ENCODE results near the gene CLIP1. TPM values are rescaled to one million over a fixed set of nuclear protein-coding genes. Genes with fewer than 3 reads are reported as not detected.

The CLIP1 gene
- total and polyA plus RNA-seq, 7 donors, result 16.8 to 257 (median 159) TPM

- WGBS, 2 donors, result 96 to 98% methylated on average over 5 of the region's 5 CpGs
- intact Hi-C loops (cut with DNase I), result no loop called here
- no peaks in the 10 kb centered on the region for H3K36me3 ChIP-seq
- no peaks in the 10 kb centered on the region for H3K9me3 ChIP-seq
- TF ChIP-seq POLR2A (IDR thresholded peaks at IDR 0.05) (no peak), CTCF (IDR thresholded peaks at IDR 0.05) (no peak), POLR2AphosphoS5 (IDR thresholded peaks at IDR 0.05) (no peak), EP300 (IDR thresholded peaks at IDR 0.05) (no peak)
- no peak overlapping the region for H3K4me3 ChIP-seq
- no peak for DNase-seq
- H3K27ac ChIP-seq, result peak overlapping the region in 3 of 4 donors; percentile 85 to 99 (median 89)
- no peaks in the 10 kb centered on the region for H3K27me3 ChIP-seq
- H3K4me1 ChIP-seq, result peaks cover 0 to 72% (median 57%) of the 10 kb centered on the region in 4 donors
Measured at GRCh38 chr12:122392411-122392810, 30.1 kb downstream of the CLIP1 start.

- H3K9me3 ChIP-seq, result no peaks in the 10 kb centered on the region
- no peak overlapping the region for H3K4me3 ChIP-seq
- peak overlapping the region in 2 of 4 donors; percentile 90 to 93 for H3K27ac ChIP-seq
- intact Hi-C loops (cut with DNase I), result no loop called here
- 94 to 95% methylated on average over 7 of the region's 7 CpGs for WGBS, 2 donors
- DNase-seq, result no peak
- no peaks in the 10 kb centered on the region for H3K27me3 ChIP-seq
- H3K36me3 ChIP-seq, result no peaks in the 10 kb centered on the region
- peaks cover 0 to 82% (median 65%) of the 10 kb centered on the region in 4 donors for H3K4me1 ChIP-seq
- TF ChIP-seq EP300 (IDR thresholded peaks at IDR 0.05), result no peak
- TF ChIP-seq POLR2AphosphoS5 (IDR thresholded peaks at IDR 0.05), result peak in 3 of 4 donors; percentile 37 to 52 (median 47)
Measured at GRCh38 chr12:122389677-122390076, 32.8 kb downstream of the CLIP1 start.

- H3K9me3 ChIP-seq, result no peaks in the 10 kb centered on the region
- 87 to 92% methylated on average over 6 of the region's 6 CpGs for WGBS, 2 donors
Measured at GRCh38 chr12:122387887-122388286, 34.6 kb downstream of the CLIP1 start.

GRCh38 chr12:122385171-122386016, 37.1 kb downstream of the CLIP1 start:
- Histone ChIP-seq H3K4me3 (no peak overlapping the region), H3K9me3 (no peaks in the 10 kb centered on the region), H3K36me3 (peaks cover 0 to 2% (median 0%) of the 10 kb centered on the region in 4 donors), H3K4me1 (peaks cover 0 to 87% (median 74%) of the 10 kb centered on the region in 4 donors), H3K27ac (peak overlapping the region; percentile 51 to 93 (median 88)), H3K27me3 (no peaks in the 10 kb centered on the region)
- no peak for TF ChIP-seq POLR2AphosphoS5 (IDR thresholded peaks at IDR 0.05)
- TF ChIP-seq EP300 (IDR thresholded peaks at IDR 0.05), result no peak
- TF ChIP-seq CTCF (IDR thresholded peaks at IDR 0.05), result no peak
- TF ChIP-seq POLR2A (IDR thresholded peaks at IDR 0.05), result no peak
- intact Hi-C loops (cut with DNase I), result no loop called here
- WGBS, 2 donors, result 96% methylated on average over 13 of the region's 13 CpGs
- DNase-seq, result no peak

More at GRCh38 chr12:122387887-122388286, 34.6 kb downstream of the CLIP1 start:
- H3K27ac ChIP-seq, result peak overlapping the region in 3 of 4 donors; percentile 26 to 93 (median 90)
- no peaks in the 10 kb centered on the region for H3K27me3 ChIP-seq
- H3K4me3 ChIP-seq, result no peak overlapping the region
- H3K36me3 ChIP-seq, result no peaks in the 10 kb centered on the region
- DNase-seq, result no peak
- intact Hi-C loops (cut with DNase I), result no loop called here
- TF ChIP-seq CTCF (IDR thresholded peaks at IDR 0.05), result no peak
- TF ChIP-seq POLR2AphosphoS5 (IDR thresholded peaks at IDR 0.05), result no peak
- no peak for TF ChIP-seq POLR2A (IDR thresholded peaks at IDR 0.05)
- no peak for TF ChIP-seq EP300 (IDR thresholded peaks at IDR 0.05)
- peaks cover 0 to 85% (median 67%) of the 10 kb centered on the region in 4 donors for H3K4me1 ChIP-seq

- peak; percentile 87 for DNase-seq
- WGBS, 2 donors, result 86 to 89% methylated on average over 6 of the region's 6 CpGs
- H3K9me3 ChIP-seq, result no peaks in the 10 kb centered on the region
- H3K4me1 ChIP-seq, result peaks cover 0 to 72% (median 61%) of the 10 kb centered on the region in 4 donors
- peak overlapping the region; percentile 64 to 93 (median 88) for H3K27ac ChIP-seq
- no peaks in the 10 kb centered on the region for H3K27me3 ChIP-seq
- H3K36me3 ChIP-seq, result peaks cover 0 to 25% (median 16%) of the 10 kb centered on the region in 4 donors
- TF ChIP-seq POLR2AphosphoS5 (IDR thresholded peaks at IDR 0.05) (peak; percentile 91 to 97 (median 96)), EP300 (IDR thresholded peaks at IDR 0.05) (peak; percentile 82 to 98 (median 91)), POLR2A (IDR thresholded peaks at IDR 0.05) (no peak), CTCF (IDR thresholded peaks at IDR 0.05) (no peak)
- H3K4me3 ChIP-seq, result peak overlapping the region in 2 of 4 donors; percentile 1 to 12
- intact Hi-C loops (cut with DNase I), result no loop called here
Measured at GRCh38 chr12:122382919-122383350, 39.5 kb downstream of the CLIP1 start.

Measured in sigmoid colon (tissue), 7 donors.